Measurements from ENCODE around the gene SCAP.

SCAP gene

DNA sequence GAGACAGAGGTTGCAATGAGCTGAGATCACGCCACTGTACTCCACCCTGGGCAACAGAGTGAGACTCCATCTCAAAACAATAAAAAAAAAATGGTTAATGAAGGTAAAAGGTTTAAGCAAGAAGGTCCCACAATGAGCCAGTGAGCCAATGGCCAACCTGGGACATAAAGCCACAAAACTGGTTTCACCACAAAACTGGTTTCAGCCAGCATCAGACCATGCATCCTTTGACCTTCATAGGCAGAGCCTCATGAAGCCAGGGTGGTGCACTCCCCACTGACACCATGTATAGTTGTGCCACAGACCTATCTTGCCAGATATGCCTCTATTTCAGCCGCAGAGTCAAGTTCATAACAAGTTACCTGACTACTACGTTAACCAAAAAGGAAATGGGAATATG, 41.9 kb downstream of the SCAP start:
- peaks cover 35% of the 10 kb centered on the region for H3K36me3 Mint-ChIP-seq
- no peaks in the 10 kb centered on the region for H3K27me3 Mint-ChIP-seq
- DNase-seq, result no peak
- H3K4me1 Mint-ChIP-seq, result no peaks in the 10 kb centered on the region
- no peak overlapping the region for H3K27ac Mint-ChIP-seq
- H3K9me3 Mint-ChIP-seq, result no peaks in the 10 kb centered on the region
- no peak overlapping the region for H3K4me3 Mint-ChIP-seq
- CTCF ChIA-PET, result interaction anchor here (0.7 to 1.8 kb wide), 2 partner anchors 13 to 89 kb away, joined by 3 to 6 read pairs; no protein-coding TSS in a partner anchor

- no peak overlapping the region for H3K4me3 Mint-ChIP-seq
- no peaks in the 10 kb centered on the region for H3K27me3 Mint-ChIP-seq
- CTCF ChIA-PET, result no interaction called here
- H3K36me3 Mint-ChIP-seq, result peaks cover 34% of the 10 kb centered on the region
- no peaks in the 10 kb centered on the region for H3K9me3 Mint-ChIP-seq
- H3K27ac Mint-ChIP-seq, result no peak overlapping the region
- no peak for DNase-seq
- no peaks in the 10 kb centered on the region for H3K4me1 Mint-ChIP-seq
Observed at GRCh38 chr3:47432673-47433072, 43.1 kb downstream of the SCAP start.

DNA sequence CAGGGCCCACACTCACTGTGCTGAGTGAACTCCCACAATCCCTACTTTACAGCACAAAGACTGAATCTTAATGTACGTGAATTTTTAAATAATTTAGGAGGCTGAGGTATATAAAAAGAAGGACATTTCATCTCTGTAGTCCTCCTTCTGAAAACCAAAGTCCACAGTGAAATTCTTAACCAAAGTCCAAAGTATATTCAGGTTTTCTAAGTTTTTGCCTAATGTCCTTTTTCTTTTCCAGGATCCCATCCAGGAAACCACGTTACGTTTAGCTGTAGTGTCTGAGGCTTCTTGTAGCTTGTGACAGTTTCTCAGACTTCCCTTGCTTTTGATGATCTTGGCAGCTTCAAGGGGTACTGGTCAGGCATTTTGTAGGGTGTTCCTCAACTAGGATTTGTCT, 44.5 kb downstream of the SCAP start:
- peaks cover 34% of the 10 kb centered on the region for H3K36me3 Mint-ChIP-seq

GRCh38 chr3:47430606-47431005, 45.1 kb downstream of the SCAP start:
- Mint-ChIP-seq H3K4me3 (no peak overlapping the region), H3K9me3 (no peaks in the 10 kb centered on the region), H3K27ac (no peak overlapping the region), H3K36me3 (peaks cover 34% of the 10 kb centered on the region), H3K27me3 (no peaks in the 10 kb centered on the region), H3K4me1 (no peaks in the 10 kb centered on the region)
- no peak for DNase-seq
- CTCF ChIA-PET, result interaction anchor here (2.9 kb wide), 1 partner anchor 10 kb away, joined by 11 read pairs; no protein-coding TSS in a partner anchor

More for the DNA sequence above, 44.5 kb downstream of the SCAP start:
- H3K4me3 Mint-ChIP-seq, result no peak overlapping the region
- H3K27ac Mint-ChIP-seq, result no peak overlapping the region
- no peaks in the 10 kb centered on the region for H3K9me3 Mint-ChIP-seq
- CTCF ChIA-PET, result interaction anchor here (2.9 kb wide), 1 partner anchor 10 kb away, joined by 11 read pairs; no protein-coding TSS in a partner anchor
- H3K27me3 Mint-ChIP-seq, result no peaks in the 10 kb centered on the region
- DNase-seq, result no peak
- H3K4me1 Mint-ChIP-seq, result no peaks in the 10 kb centered on the region

- H3K4me1 Mint-ChIP-seq, result no peaks in the 10 kb centered on the region
- CTCF ChIA-PET, result interaction anchor here (2.9 kb wide), 1 partner anchor 9 kb away, joined by 11 read pairs; no protein-coding TSS in a partner anchor
- no peak for DNase-seq
- no peak overlapping the region for H3K27ac Mint-ChIP-seq
- no peak overlapping the region for H3K4me3 Mint-ChIP-seq
- no peaks in the 10 kb centered on the region for H3K9me3 Mint-ChIP-seq
- no peaks in the 10 kb centered on the region for H3K27me3 Mint-ChIP-seq
- peaks cover 31% of the 10 kb centered on the region for H3K36me3 Mint-ChIP-seq
Observed at GRCh38 chr3:47429476-47430270, 46.1 kb downstream of the SCAP start.

GRCh38 chr3:47428662-47429061, 47.1 kb downstream of the SCAP start:
- Mint-ChIP-seq H3K27ac (no peak overlapping the region), H3K4me1 (no peaks in the 10 kb centered on the region), H3K27me3 (no peaks in the 10 kb centered on the region), H3K4me3 (no peak overlapping the region), H3K9me3 (no peaks in the 10 kb centered on the region), H3K36me3 (peaks cover 23% of the 10 kb centered on the region)
- CTCF ChIA-PET, result interaction anchor here (2.9 kb wide), 1 partner anchor 8 kb away, joined by 11 read pairs; no protein-coding TSS in a partner anchor
- DNase-seq, result no peak

- H3K4me1 Mint-ChIP-seq, result no peaks in the 10 kb centered on the region
- H3K27me3 Mint-ChIP-seq, result no peaks in the 10 kb centered on the region
- no peak for DNase-seq
- no peak overlapping the region for H3K4me3 Mint-ChIP-seq
- H3K27ac Mint-ChIP-seq, result no peak overlapping the region
- peaks cover 16% of the 10 kb centered on the region for H3K36me3 Mint-ChIP-seq
- H3K9me3 Mint-ChIP-seq, result no peaks in the 10 kb centered on the region
- CTCF ChIA-PET, result no interaction called here
Observed at GRCh38 chr3:47427866-47428265, 47.9 kb downstream of the SCAP start.

GRCh38 chr3:47425959-47426358, 49.8 kb downstream of the SCAP start:
- peaks cover 5% of the 10 kb centered on the region for H3K4me1 Mint-ChIP-seq
- no peak overlapping the region for H3K4me3 Mint-ChIP-seq
- DNase-seq, result no peak
- CTCF ChIA-PET, result interaction anchor here (0.6 to 0.8 kb wide), 2 partner anchors 49 to 1294 kb away, joined by 3 read pairs; no protein-coding TSS in a partner anchor
- no peaks in the 10 kb centered on the region for H3K9me3 Mint-ChIP-seq
- no peaks in the 10 kb centered on the region for H3K27me3 Mint-ChIP-seq
- peaks cover 23% of the 10 kb centered on the region for H3K36me3 Mint-ChIP-seq
- H3K27ac Mint-ChIP-seq, result no peak overlapping the region

GRCh38 chr3:47425383-47425778, 50.4 kb downstream of the SCAP start:
- no peaks in the 10 kb centered on the region for H3K9me3 Mint-ChIP-seq
- no peak overlapping the region for H3K27ac Mint-ChIP-seq
- DNase-seq, result no peak
- H3K27me3 Mint-ChIP-seq, result no peaks in the 10 kb centered on the region
- no peak overlapping the region for H3K4me3 Mint-ChIP-seq
- H3K36me3 Mint-ChIP-seq, result peaks cover 23% of the 10 kb centered on the region
- CTCF ChIA-PET, result interaction anchor here (0.6 to 0.8 kb wide), 2 partner anchors 50 to 1294 kb away, joined by 3 read pairs; no protein-coding TSS in a partner anchor
- peaks cover 8% of the 10 kb centered on the region for H3K4me1 Mint-ChIP-seq

- Mint-ChIP-seq H3K36me3 (peaks cover 17% of the 10 kb centered on the region), H3K27ac (no peak overlapping the region), H3K4me1 (peaks cover 8% of the 10 kb centered on the region), H3K4me3 (no peak overlapping the region), H3K9me3 (no peaks in the 10 kb centered on the region), H3K27me3 (no peaks in the 10 kb centered on the region)
- CTCF ChIA-PET, result interaction anchor here (0.6 to 1.2 kb wide), 2 partner anchors 52 to 129 kb away, joined by 3 to 4 read pairs; no protein-coding TSS in a partner anchor
- no peak for DNase-seq
Observed at GRCh38 chr3:47424434-47425382, 51.0 kb downstream of the SCAP start.

GRCh38 chr3:47423548-47424145, 52.1 kb downstream of the SCAP start:
- H3K27ac Mint-ChIP-seq, result peak overlapping the region; percentile 55
- no peak overlapping the region for H3K4me3 Mint-ChIP-seq
- H3K27me3 Mint-ChIP-seq, result no peaks in the 10 kb centered on the region
- CTCF ChIA-PET, result interaction anchor here (1.2 to 4.9 kb wide), 2 partner anchors 52 to 53 kb away, joined by 4 to 40 read pairs; partner anchors contain the start of gene SCAP
- no peak for DNase-seq
- peaks cover 8% of the 10 kb centered on the region for H3K4me1 Mint-ChIP-seq
- no peaks in the 10 kb centered on the region for H3K9me3 Mint-ChIP-seq
- peaks cover 21% of the 10 kb centered on the region for H3K36me3 Mint-ChIP-seq

GRCh38 chr3:47422743-47423142, 53.0 kb downstream of the SCAP start:
- peaks cover 18% of the 10 kb centered on the region for H3K36me3 Mint-ChIP-seq
- H3K4me1 Mint-ChIP-seq, result peaks cover 8% of the 10 kb centered on the region
- CTCF ChIA-PET, result interaction anchor here (1.0 to 4.9 kb wide), 3 partner anchors 9 to 53 kb away, joined by 3 to 40 read pairs (median 4); partner anchors contain the start of gene SCAP
- H3K9me3 Mint-ChIP-seq, result no peaks in the 10 kb centered on the region
- H3K4me3 Mint-ChIP-seq, result no peak overlapping the region
- no peak for DNase-seq
- H3K27me3 Mint-ChIP-seq, result no peaks in the 10 kb centered on the region
- H3K27ac Mint-ChIP-seq, result no peak overlapping the region

- Mint-ChIP-seq H3K27me3 (no peaks in the 10 kb centered on the region), H3K36me3 (peaks cover 18% of the 10 kb centered on the region), H3K4me3 (no peak overlapping the region), H3K9me3 (no peaks in the 10 kb centered on the region), H3K27ac (peak overlapping the region; percentile 98), H3K4me1 (peaks cover 8% of the 10 kb centered on the region)
- no peak for DNase-seq
- CTCF ChIA-PET, result interaction anchor here (0.6 to 4.9 kb wide), 22 partner anchors 8 to 533 kb away, joined by 3 to 40 read pairs (median 4); partner anchors contain the start of genes ELP6, PTPN23 and SCAP
Observed at GRCh38 chr3:47421741-47422649, 53.7 kb downstream of the SCAP start.
